Small intestine (tissue), 7 donors: ENCODE data around the gene NAPB. TPM values are rescaled to one million over a fixed set of nuclear protein-coding genes. Genes with fewer than 3 reads are reported as not detected.

Experiments used
- DNase-seq, 2 donors: peaks; one replicate each; pipeline versions ENCODE4 v3.0.0 to v3.0.0-alpha.2; 2013
- FAIRE-seq: peaks from 2 replicates; lab custom pipeline; 2012; peaks lifted over from hg19 to GRCh38; lab: Jason Lieb, UNC
- H3K27ac ChIP-seq, 3 donors: one replicate each; pipeline ENCODE4 v1.5.1; 2013; ENCODE audit warnings: low read length in 2 of 3, mild to moderate bottlenecking in 2 of 3, control low read depth in 1 of 3, inconsistent platforms in 1 of 3, low read depth in 1 of 3, moderate library complexity in 1 of 3
- H3K27me3 ChIP-seq, 3 donors: one replicate each; pipeline ENCODE4 v1.6.1; 2013; ENCODE audit warnings: low read length in 3 of 3, inconsistent platforms in 1 of 3; ENCODE audit not compliant: control insufficient read depth in 3 of 3, insufficient read depth in 3 of 3
- H3K36me3 ChIP-seq, 3 donors: one replicate each; pipeline ENCODE4 v1.6.1; 2013; ENCODE audit warnings: low read length in 3 of 3, inconsistent platforms in 1 of 3, low read depth in 1 of 3, mild to moderate bottlenecking in 1 of 3, moderate library complexity in 1 of 3; ENCODE audit not compliant: control insufficient read depth in 3 of 3, insufficient read depth in 2 of 3
- H3K4me1 ChIP-seq, 3 donors: one replicate each; pipeline ENCODE4 v1.6.1; 2013; ENCODE audit warnings: low read length in 2 of 3, inconsistent platforms in 1 of 3, low read depth in 1 of 3, mild to moderate bottlenecking in 1 of 3, moderate library complexity in 1 of 3; ENCODE audit not compliant: control insufficient read depth in 3 of 3, insufficient read depth in 2 of 3
- H3K4me3 ChIP-seq, 3 donors: one replicate each; pipeline ENCODE4 v1.5.1; 2013; ENCODE audit warnings: low read length in 3 of 3, control low read depth in 1 of 3, inconsistent platforms in 1 of 3, low read depth in 1 of 3, mild to moderate bottlenecking in 1 of 3, moderate library complexity in 1 of 3
- H3K9me3 ChIP-seq, 2 donors: one replicate each; pipeline ENCODE4 v1.6.1; 2013; ENCODE audit warnings: low read depth in 1 of 2, low read length in 1 of 2; ENCODE audit not compliant: control insufficient read depth in 2 of 2, insufficient read depth in 1 of 2
- WGBS, 3 donors: extraction: QIAGEN DNeasy Blood & Tissue Kit; methylation state at CpG; one replicate each; pipeline ENCODE4 v1.1.7; 2013; 5-methylcytosine and 5-hydroxymethylcytosine counted together
- polyA plus RNA-seq, 4 donors: library from polyadenylated mRNA; stranded (reverse) in 3 of 4; unstranded in 1 of 4; fragments of 200-250 nt in 3 of 4; fragments of 120-200 nt in 1 of 4; gene quantifications; one replicate each; pipeline versions ENCODE4 v1.2.1 to v1.2.3, GENCODE V29; 2013
- donor health status: healthy with polysubstance abuse.
- donor health status: control.
- donor health status: control.
- donor health status: Bipolar disorder and iron deficiency.
- donor health status: healthy.

Gene NAPB
- polyA plus RNA-seq, 4 donors, result 3.2 to 12.8 (median 7.0) TPM

GRCh38 chr20:23435626-23436539, 14.6 kb upstream of the NAPB start:
- Histone ChIP-seq H3K36me3 (no peaks in the 10 kb centered on the region), H3K27ac (peak overlapping the region; percentile 32 to 44 (median 40)), H3K4me1 (peaks cover 0 to 9% (median 0%) of the 10 kb centered on the region in 3 donors), H3K27me3 (no peaks in the 10 kb centered on the region), H3K9me3 (no peaks in the 10 kb centered on the region), H3K4me3 (no peak overlapping the region)
- 32 to 55% (median 41%) methylated on average over 11 of the region's 11 CpGs for WGBS, 3 donors
- FAIRE-seq, result no peak
- peak; percentile 48 to 79 for DNase-seq

GRCh38 chr20:23434521-23435313, 13.4 kb upstream of the NAPB start:
- 89% methylated on average over 7 of the region's 7 CpGs for WGBS, 3 donors
- FAIRE-seq, result no peak
- no peak for DNase-seq
- no peak overlapping the region for H3K4me3 ChIP-seq
- no peaks in the 10 kb centered on the region for H3K36me3 ChIP-seq
- peaks cover 0 to 9% (median 0%) of the 10 kb centered on the region in 3 donors for H3K4me1 ChIP-seq
- H3K27ac ChIP-seq, result no peak overlapping the region
- H3K9me3 ChIP-seq, result no peaks in the 10 kb centered on the region
- H3K27me3 ChIP-seq, result no peaks in the 10 kb centered on the region

GRCh38 chr20:23433628-23434027, 12.3 kb upstream of the NAPB start:
- DNase-seq (no peak), FAIRE-seq (no peak)
- Histone ChIP-seq H3K27ac (no peak overlapping the region), H3K9me3 (no peaks in the 10 kb centered on the region), H3K4me3 (no peak overlapping the region), H3K4me1 (peaks cover 0 to 9% (median 0%) of the 10 kb centered on the region in 3 donors), H3K36me3 (no peaks in the 10 kb centered on the region), H3K27me3 (no peaks in the 10 kb centered on the region)
- WGBS, 3 donors, result 73 to 80% (median 75%) methylated on average over 3 of the region's 3 CpGs

- Histone ChIP-seq H3K4me1 (peaks cover 0 to 4% (median 0%) of the 10 kb centered on the region in 3 donors), H3K27me3 (no peaks in the 10 kb centered on the region), H3K36me3 (no peaks in the 10 kb centered on the region), H3K9me3 (no peaks in the 10 kb centered on the region), H3K27ac (no peak overlapping the region), H3K4me3 (no peak overlapping the region)
- DNase-seq, result no peak
- no peak for FAIRE-seq
- WGBS, 3 donors, result 78 to 88% (median 88%) methylated on average over 9 of the region's 9 CpGs
Observed at GRCh38 chr20:23425129-23425528, 3.8 kb upstream of the NAPB start.

GRCh38 chr20:23419995-23420901, 1.0 kb downstream of the NAPB start:
- 1 to 2% (median 1%) methylated on average over 42 to 58 of the region's 58 CpGs for WGBS, 3 donors
- Histone ChIP-seq H3K27me3 (no peaks in the 10 kb centered on the region), H3K4me3 (peak overlapping the region; percentile 81 to 99 (median 92)), H3K36me3 (no peaks in the 10 kb centered on the region), H3K9me3 (no peaks in the 10 kb centered on the region), H3K4me1 (peaks cover 0 to 5% (median 4%) of the 10 kb centered on the region in 3 donors), H3K27ac (peak overlapping the region; percentile 67 to 92 (median 83))
- FAIRE-seq (no peak), DNase-seq (peak; percentile 46 to 75)

GRCh38 chr20:23419657-23419994, 1.7 kb downstream of the NAPB start:
- peaks cover 0 to 5% (median 4%) of the 10 kb centered on the region in 3 donors for H3K4me1 ChIP-seq
- no peak for FAIRE-seq

GRCh38 chr20:23417861-23418260, 3.4 kb downstream of the NAPB start:
- DNase-seq (no peak), FAIRE-seq (no peak)
- Histone ChIP-seq H3K4me1 (peaks cover 0 to 5% (median 4%) of the 10 kb centered on the region in 3 donors), H3K36me3 (peaks cover 0 to 2% (median 0%) of the 10 kb centered on the region in 3 donors), H3K4me3 (no peak overlapping the region), H3K27me3 (no peaks in the 10 kb centered on the region), H3K27ac (no peak overlapping the region), H3K9me3 (no peaks in the 10 kb centered on the region)

More at GRCh38 chr20:23419657-23419994, 1.7 kb downstream of the NAPB start:
- 39 to 54% (median 53%) methylated on average over 5 of the region's 5 CpGs for WGBS, 3 donors
- H3K4me3 ChIP-seq, result peak overlapping the region in 2 of 3 donors; percentile 81 to 99
- no peak for DNase-seq
- no peaks in the 10 kb centered on the region for H3K9me3 ChIP-seq
- no peaks in the 10 kb centered on the region for H3K27me3 ChIP-seq
- H3K36me3 ChIP-seq, result no peaks in the 10 kb centered on the region
- H3K27ac ChIP-seq, result peak overlapping the region in 1 of 3 donors; percentile 58
